Stimulated activated CD8-positive, alpha-beta memory T cell treated with anti-CD3 and anti-CD28 coated beads, Interleukin-7, amount 100 ng/mL, for 1 hour (primary cell): Measurements from ENCODE around the gene NRCAM.

Experiments used
- DNase-seq, 2 donors: peaks; one replicate each; pipeline ENCODE4 v3.0.0-alpha.2; 2020; ENCODE audit warnings: low read depth in 2 of 2

The NRCAM gene

DNA sequence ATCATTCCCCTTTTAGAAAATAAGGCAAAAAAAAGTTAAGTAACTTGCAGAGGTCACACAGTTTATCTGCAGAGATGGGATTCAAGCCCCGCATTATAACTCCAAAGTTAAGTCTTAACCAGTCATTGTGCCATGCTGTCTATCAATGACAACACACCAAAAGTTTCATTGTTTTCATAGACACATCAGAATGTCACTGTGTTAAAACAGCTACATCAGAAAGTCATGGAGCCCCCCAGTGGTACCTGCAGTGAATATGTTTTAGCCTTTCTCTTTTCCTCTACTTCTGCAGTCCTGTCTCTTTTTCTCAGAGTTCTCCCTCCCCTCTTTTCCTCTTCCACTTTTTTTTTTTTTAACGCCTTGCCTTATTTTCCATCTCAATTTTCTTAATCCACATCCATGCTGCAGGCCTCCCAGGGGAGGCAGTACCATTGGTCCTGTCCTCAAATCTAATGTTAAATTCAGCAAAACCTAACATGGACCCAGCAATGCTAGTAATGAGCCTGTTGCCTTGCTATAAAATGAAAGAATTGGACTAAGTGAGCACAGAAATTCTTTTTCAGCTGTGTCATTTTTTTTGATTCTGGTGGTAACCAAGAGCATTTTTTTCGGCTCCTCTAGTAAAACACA is 3.8 kb upstream of the NRCAM start:
- no peak for DNase-seq

DNA sequence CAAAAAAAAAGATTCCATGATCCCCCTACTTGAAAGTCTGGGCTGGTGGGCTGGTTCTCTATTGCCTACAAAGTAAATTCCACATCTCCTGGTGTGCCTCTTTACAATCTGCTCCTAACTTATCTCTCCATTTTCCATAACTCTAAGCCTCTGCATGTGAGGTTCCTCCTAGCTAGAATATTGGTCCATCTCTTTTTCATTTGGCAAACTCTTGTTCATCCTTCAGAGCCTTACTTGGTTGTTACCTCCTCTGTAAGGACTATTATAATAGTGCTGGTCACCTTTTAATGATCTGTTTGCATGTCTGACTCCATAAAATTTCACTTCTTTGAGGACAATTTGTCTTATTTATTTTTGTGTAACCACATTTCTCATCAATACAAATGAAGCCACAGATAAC is 1.6 kb upstream of the NRCAM start:
- DNase-seq, result no peak

DNA sequence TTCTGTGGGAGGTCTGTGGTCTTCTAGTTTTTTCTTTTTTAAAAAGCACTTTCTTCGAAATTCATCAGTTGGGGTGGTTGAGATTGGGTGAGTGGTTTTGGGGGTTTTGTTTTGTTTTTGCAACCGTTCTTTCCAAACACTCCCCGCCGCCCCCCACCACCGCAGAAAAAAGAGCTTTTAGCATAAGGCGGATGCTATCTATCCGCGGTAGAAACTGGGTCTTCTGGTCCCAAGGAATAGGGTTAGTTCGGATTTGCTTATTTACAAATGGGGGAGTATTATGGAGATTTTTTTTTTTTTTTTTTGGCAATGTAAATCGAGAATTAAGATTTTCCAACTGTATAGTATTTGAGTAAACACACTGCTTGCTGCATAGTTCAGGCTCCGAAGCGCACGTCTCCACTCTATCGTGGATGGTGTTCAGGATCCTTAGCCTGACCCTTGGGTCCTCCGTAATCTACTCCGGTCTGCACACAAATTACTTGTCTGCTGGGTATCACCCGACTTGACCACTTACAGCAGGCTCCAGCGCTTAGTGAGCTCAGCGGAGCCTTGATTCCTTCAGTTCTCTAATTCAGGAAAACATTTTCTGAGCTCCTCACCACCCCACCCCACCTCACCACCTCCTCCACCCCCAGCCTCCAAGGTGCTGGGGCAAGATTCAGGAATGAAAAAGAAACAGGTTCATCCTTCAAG is 757 bp upstream of the NRCAM start:
- no peak for DNase-seq

DNA sequence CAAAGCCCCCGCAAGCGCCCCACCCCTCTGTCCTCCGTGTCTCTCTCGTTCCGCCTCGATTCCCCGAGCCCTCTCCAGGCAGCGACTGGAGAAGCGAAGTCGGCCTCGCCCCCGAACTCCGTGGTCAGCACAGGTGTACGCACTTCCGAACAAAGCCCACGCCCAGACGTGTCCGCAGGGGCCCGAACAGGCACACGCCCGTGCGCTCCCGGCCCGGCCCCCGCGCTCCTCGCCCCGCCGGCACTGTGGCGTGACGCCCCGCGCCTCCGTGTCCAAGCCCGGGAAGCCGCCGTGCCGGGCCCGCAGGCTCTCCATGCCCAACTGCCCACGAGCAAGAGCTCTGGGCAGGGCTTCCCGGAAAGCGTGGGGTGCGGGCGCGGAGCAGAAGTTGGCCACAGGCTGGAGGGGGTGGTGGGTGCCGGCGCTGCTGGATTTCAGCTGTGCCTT is 662 bp downstream of the NRCAM start:
- DNase-seq, result no peak

- no peak for DNase-seq
Measured at GRCh38 chr7:108454674-108455550, 1.3 kb downstream of the NRCAM start.

- no peak for DNase-seq
Measured at GRCh38 chr7:108454317-108454673, 1.9 kb downstream of the NRCAM start.

- no peak for DNase-seq
Measured at GRCh38 chr7:108453320-108453719, 2.9 kb downstream of the NRCAM start.

DNA sequence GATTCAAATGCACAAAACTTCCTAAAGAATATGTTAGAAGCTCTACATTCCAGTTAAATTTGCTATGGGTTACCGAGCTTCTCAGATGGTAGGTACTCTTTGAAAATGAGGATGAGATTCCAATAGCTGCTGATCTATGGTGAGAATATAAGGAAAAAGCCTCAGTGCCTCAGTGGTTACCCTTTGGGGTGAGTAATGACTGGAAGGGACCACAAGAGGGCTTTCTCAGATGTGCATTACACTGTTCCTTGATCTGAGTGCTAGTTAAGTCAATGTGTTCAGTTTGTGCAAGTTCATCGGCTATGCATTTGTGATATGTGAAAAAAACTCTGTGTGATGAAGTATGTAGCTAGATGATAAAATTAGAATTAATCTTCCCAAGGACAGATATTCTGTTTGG is 3.5 kb downstream of the NRCAM start:
- DNase-seq, result no peak

DNA sequence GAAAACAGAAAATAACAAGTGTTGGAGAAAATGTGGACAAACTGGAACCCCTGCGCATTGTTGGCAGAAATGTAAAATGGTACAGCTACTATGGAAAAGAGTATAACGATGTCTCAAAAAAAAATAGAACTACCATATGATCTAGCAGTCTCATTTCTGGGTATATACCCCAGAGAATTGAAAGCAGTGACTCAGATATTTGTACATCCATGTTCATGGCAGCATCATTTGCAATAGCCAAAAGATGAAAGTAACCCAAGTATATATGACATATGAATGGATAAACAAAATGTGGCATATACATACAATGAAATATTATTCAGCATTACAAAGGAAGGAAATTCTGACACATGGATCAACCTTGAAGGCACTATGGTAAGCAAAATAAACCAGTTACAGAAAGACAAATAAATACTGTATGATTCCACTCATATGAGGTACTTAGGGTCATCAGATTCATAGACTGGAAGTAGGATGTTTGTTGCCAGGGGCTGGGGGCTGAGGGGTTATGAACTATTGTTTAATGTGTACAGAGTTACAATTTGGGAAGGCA is 4.9 kb downstream of the NRCAM start:
- DNase-seq, result no peak

- no peak for DNase-seq
Measured at GRCh38 chr7:108450160-108450559, 6.1 kb downstream of the NRCAM start.

- DNase-seq, result no peak
Measured at GRCh38 chr7:108449521-108449920, 6.7 kb downstream of the NRCAM start.

DNA sequence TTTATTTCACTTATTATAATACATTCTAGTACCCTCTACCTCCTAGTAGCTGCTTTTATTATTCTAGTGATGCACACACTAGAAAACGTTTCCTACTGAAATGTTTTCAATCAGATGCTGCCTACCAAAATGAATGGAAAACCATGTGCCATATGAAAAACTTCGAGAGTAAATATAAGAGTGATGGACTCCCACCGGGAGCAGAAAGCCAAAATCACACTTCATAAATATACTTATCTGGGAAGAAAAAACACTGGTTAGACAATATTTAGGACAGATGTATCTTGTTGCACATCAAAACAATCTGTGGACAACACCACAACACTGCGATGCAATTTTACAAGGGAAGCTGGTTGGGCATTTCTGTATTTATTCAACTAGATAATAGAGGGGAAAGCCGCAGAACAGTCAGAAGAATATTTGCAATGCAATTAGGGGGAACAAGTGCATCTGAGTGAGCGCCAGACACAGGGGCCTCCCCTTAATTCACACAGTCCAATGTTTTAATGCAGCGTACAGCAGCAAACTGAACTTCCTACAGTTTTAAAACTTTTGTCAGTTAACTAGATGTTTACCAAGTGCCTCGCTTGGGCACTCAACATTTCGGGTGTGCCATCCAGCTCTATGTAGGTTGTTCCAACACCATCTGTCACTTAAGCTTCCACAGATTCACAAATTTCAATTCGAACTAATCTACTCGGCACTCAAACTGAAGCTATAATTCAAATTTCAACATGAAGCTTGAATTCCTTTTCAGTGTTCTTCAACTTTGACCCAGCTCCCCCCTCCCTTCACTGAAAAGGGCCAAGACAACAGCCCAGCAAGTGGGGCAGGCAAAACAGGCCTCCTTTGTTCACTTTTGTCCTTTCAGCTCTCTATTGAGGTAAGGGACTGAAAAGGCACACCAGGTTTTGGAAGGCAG is 7.4 kb downstream of the NRCAM start:
- no peak for DNase-seq

DNA sequence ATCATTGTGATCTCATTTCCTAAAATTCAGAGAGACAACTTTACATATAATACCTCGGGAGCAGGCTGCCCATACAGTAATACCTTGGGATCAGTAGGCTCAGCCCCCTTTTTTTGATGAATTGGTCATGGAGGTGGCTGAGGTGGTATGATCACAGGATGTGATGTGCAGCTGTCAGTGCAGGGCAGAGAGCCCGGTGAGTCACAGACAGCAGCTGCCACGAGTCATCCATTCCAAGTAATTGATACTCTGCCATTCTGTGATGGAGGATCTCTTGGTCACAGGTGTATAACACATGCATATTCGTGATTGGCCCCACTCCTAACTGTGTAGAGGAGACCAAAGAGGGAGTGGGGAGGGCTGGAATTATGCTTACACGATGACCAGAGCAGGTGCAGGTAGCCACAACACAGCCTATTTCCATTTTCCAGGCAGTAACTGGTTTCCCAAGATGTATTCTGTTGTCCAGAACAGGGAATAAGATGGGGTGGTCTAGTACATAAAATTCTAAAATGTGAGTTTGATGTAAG is 14.1 kb downstream of the NRCAM start:
- no peak for DNase-seq

GRCh38 chr7:108441392-108441955 is 14.8 kb downstream of the NRCAM start:
- no peak for DNase-seq

DNA sequence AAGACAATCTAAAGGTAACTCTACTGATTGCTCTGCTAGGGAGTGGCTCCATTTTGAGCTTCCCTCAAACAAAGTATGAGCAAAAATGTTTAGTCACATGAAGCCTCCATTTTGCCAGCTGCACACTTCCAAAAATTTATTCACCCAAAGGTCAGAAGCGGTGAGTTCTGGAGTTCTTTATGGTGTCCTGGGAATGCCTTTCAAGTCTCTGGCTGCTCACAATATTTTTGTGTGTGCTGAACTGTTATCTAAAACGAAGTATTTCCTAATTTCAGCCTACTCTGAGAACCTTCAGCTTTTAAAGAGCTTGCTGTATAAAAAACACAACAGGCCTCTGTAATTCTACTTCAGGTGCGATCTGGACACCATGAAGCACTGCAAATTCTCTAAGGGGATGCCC is 15.6 kb downstream of the NRCAM start:
- DNase-seq, result no peak

- no peak for DNase-seq
Measured at GRCh38 chr7:108436906-108437305, 19.3 kb downstream of the NRCAM start.

GRCh38 chr7:108434010-108434409 is 22.2 kb downstream of the NRCAM start:
- DNase-seq, result no peak

- no peak for DNase-seq
Measured at GRCh38 chr7:108431099-108431498, 25.1 kb downstream of the NRCAM start.

DNA sequence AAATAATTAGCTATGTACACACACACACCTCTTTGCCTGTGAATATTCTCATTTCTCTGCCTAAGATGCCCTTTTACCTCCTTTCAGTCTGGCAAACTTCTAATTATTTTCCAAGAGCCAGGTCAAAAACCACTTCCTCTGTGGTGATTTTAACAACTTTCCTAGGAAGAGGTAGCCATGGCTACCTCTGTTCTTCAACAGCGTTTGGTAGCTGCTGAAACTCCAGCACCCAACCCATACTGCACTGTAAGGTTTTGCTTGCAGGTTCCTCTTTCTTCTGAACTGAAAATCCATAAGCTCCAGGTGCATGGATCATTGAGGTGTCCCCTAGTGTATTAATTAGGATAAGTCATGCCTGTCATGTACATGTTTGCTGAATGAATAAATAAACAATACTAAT is 25.6 kb downstream of the NRCAM start:
- DNase-seq, result no peak

DNA sequence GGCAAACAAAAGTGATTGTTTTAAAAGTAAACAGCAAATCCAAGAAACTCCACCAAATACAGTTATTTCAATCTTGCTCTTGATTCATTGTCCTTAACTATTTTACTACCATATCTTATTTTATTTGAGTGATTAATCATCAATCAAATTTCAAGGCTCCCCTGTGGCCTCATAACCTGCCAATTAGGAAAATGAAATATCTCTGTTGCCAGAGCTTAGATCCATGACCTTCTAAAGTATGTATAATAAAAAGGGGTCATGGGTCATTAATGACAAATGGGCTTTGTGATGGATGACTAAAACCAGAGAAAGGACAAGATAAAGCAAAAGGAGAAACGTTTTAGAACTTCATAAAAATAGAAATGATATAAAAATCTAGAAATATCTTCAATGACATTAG is 28.5 kb downstream of the NRCAM start:
- no peak for DNase-seq
